ENCODE measurements around the gene GPR61. TPM values are rescaled to one million over a fixed set of nuclear protein-coding genes. Genes with fewer than 3 reads are reported as not detected.

The GPR61 gene
- total RNA-seq, 4 donors from 2014 or later, result not detected

- no peak for DNase-seq
- 71 to 81% methylated on average over 6 to 7 of the region's 9 CpGs for WGBS, 2 donors
- Histone ChIP-seq H3K4me3 (no peak overlapping the region), H3K36me3 (no peaks in the 10 kb centered on the region), H3K9me3 (no peaks in the 10 kb centered on the region), H3K4me1 (peaks cover 0 to 17% (median 5%) of the 10 kb centered on the region in 3 donors), H3K27me3 (no peaks in the 10 kb centered on the region), H3K27ac (no peak overlapping the region)
- intact Hi-C loops (cut with DNase I), result no loop called here
- no peak for TF ChIP-seq POLR2A (IDR thresholded peaks at IDR 0.05)
- TF ChIP-seq, protein P1, sequence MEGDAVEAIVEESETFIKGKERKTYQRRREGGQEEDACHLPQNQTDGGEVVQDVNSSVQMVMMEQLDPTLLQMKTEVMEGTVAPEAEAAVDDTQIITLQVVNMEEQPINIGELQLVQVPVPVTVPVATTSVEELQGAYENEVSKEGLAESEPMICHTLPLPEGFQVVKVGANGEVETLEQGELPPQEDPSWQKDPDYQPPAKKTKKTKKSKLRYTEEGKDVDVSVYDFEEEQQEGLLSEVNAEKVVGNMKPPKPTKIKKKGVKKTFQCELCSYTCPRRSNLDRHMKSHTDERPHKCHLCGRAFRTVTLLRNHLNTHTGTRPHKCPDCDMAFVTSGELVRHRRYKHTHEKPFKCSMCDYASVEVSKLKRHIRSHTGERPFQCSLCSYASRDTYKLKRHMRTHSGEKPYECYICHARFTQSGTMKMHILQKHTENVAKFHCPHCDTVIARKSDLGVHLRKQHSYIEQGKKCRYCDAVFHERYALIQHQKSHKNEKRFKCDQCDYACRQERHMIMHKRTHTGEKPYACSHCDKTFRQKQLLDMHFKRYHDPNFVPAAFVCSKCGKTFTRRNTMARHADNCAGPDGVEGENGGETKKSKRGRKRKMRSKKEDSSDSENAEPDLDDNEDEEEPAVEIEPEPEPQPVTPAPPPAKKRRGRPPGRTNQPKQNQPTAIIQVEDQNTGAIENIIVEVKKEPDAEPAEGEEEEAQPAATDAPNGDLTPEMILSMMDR (IDR thresholded peaks at IDR 0.05), result no peak
Measured at GRCh38 chr1:109527846-109528695, 11.6 kb upstream of the GPR61 start.

DNA sequence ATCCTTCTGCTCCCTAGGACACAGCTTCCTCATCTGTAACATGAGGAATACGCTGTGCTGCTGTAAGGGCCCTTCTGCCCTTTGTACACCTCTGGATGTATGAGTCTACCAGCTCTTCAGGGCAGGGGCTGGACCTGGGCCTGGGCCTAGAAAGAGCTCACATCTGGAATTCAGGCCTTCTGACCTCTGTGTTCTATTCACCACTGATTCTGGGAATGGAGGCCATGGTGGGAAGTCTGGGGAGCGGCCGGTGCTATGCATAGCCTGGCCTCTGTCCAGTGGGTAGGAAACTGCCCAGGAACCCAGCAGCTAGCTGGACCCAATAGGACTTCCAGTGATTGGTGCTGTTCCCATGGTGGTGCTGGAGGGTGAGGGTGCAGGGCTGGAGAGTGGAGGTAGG lies 11.0 kb upstream of the GPR61 start:
- no peaks in the 10 kb centered on the region for H3K36me3 ChIP-seq
- TF ChIP-seq, protein P1 (IDR thresholded peaks at IDR 0.05), result no peak
- TF ChIP-seq POLR2A (IDR thresholded peaks at IDR 0.05), result no peak
- no peaks in the 10 kb centered on the region for H3K9me3 ChIP-seq
- no peak overlapping the region for H3K4me3 ChIP-seq
- H3K4me1 ChIP-seq, result peaks cover 0 to 18% (median 5%) of the 10 kb centered on the region in 3 donors
- 94 to 100% methylated on average over 2 to 3 of the region's 3 CpGs for WGBS, 2 donors
- intact Hi-C loops (cut with DNase I), result no loop called here
- no peak overlapping the region for H3K27ac ChIP-seq
- DNase-seq, result no peak
- H3K27me3 ChIP-seq, result no peaks in the 10 kb centered on the region

- TF ChIP-seq, protein P1 (IDR thresholded peaks at IDR 0.05), result no peak
- no peak for TF ChIP-seq POLR2A (IDR thresholded peaks at IDR 0.05)
- WGBS, 2 donors, result 76 to 94% methylated on average over 2 to 5 of the region's 8 CpGs
- Histone ChIP-seq H3K9me3 (no peaks in the 10 kb centered on the region), H3K36me3 (no peaks in the 10 kb centered on the region), H3K4me3 (no peak overlapping the region), H3K4me1 (peaks cover 0 to 18% (median 5%) of the 10 kb centered on the region in 3 donors), H3K27me3 (no peaks in the 10 kb centered on the region), H3K27ac (no peak overlapping the region)
- DNase-seq, result no peak
- intact Hi-C loops (cut with DNase I), result loop anchor here (5.0 kb wide), 1 partner anchor 38 kb away; the partner anchor contains the start of gene CYB561D1
Measured at GRCh38 chr1:109529881-109530456, 9.7 kb upstream of the GPR61 start.

DNA sequence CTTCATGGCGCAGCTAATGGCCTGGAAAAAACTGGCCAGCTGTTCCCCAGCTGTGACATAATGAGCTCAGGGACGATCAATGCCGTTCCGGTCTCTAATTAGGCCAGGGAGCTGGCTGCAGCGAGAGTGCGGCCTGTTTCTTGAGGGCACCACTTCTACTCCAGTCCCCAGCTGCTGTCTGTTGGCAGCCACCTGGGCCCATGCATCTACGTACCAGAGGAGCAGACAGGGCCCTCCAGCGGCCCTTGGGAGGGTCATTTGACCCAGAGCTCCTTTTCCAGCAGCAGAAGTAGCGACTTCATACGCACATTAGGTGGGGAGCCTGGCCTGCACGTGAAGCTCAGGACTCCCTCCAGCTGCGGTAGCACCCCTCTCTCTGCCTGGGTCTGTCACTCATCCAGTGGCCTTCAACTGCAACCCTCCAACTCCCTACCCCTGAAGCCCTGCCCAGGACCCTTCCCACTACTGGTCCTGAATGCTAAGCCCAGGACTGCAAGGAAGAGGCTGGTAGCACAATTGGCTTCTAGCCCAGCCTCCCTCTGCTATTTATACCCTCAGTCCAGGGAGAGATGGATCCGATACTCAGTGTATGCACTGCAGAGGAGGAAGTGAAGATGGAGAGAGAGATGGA lies 9.1 kb upstream of the GPR61 start:
- TF ChIP-seq, protein P1 (IDR thresholded peaks at IDR 0.05), result no peak
- TF ChIP-seq POLR2A (IDR thresholded peaks at IDR 0.05), result no peak
- intact Hi-C loops (cut with DNase I), result loop anchor here (5.0 kb wide), 1 partner anchor 38 kb away; the partner anchor contains the start of gene CYB561D1
- no peak overlapping the region for H3K4me3 ChIP-seq
- no peaks in the 10 kb centered on the region for H3K36me3 ChIP-seq
- H3K27ac ChIP-seq, result no peak overlapping the region
- WGBS, 2 donors, result 76 to 85% methylated on average over 11 to 12 of the region's 13 CpGs
- H3K9me3 ChIP-seq, result no peaks in the 10 kb centered on the region
- no peaks in the 10 kb centered on the region for H3K27me3 ChIP-seq
- H3K4me1 ChIP-seq, result peaks cover 0 to 18% (median 5%) of the 10 kb centered on the region in 3 donors
- no peak for DNase-seq
